Tibial artery (tissue), 4 donors: ENCODE results near the gene POTEH.
"Not testable (repeated sequence)": the region's sequence is repeated elsewhere in the genome, so short reads cannot be mapped to it uniquely, and the experiment has no call there.

Experiments used
- DNase-seq, 2 donors: peaks; one replicate each; pipeline ENCODE4 v3.0.0-alpha.2; 2019
- H3K27ac ChIP-seq, 2 donors: fragments of 200-600 bp; sonication (generic) in 1 of 2; 1 replicate in 1 of 2; 2 replicates in 1 of 2; pipeline ENCODE4 v1.5.1; 2018 to 2019; ENCODE audit warnings: mild to moderate bottlenecking in 1 of 2
- H3K27me3 ChIP-seq, 2 donors: fragments of 200-600 bp; sonication (generic) in 1 of 2; one replicate each; pipeline versions ENCODE4 v1.5.1 to v1.6.0; 2016 to 2019
- H3K36me3 ChIP-seq, 3 donors: fragments of 200-600 bp; sonication (generic) in 2 of 3; one replicate each; pipeline ENCODE4 v1.5.1; 2016 to 2019; ENCODE audit warnings: mild to moderate bottlenecking in 2 of 3
- H3K4me1 ChIP-seq, 4 donors: fragments of 200-600 bp; sonication (generic) in 2 of 4; 1 replicate in 3 of 4; 2 replicates in 1 of 4; pipeline ENCODE4 v1.5.1; 2016 to 2019
- H3K4me3 ChIP-seq, 2 donors: fragments of 200-600 bp; sonication (generic) in 1 of 2; 1 replicate in 1 of 2; 2 replicates in 1 of 2; pipeline ENCODE4 v1.5.1; 2018 to 2019; ENCODE audit warnings: mild to moderate bottlenecking in 2 of 2
- H3K9me3 ChIP-seq, 3 donors: fragments of 200-600 bp; sonication (generic) in 1 of 3; one replicate each; pipeline ENCODE4 v1.5.1; 2016 to 2019
- intact Hi-C: fragments of 100-400 bp; cut with DNase I; formaldehyde crosslinking; loops from one replicate; pipeline ENCODE4 v1.15.0; 2023; ENCODE audit warnings: low total_unique reads

Gene POTEH

DNA sequence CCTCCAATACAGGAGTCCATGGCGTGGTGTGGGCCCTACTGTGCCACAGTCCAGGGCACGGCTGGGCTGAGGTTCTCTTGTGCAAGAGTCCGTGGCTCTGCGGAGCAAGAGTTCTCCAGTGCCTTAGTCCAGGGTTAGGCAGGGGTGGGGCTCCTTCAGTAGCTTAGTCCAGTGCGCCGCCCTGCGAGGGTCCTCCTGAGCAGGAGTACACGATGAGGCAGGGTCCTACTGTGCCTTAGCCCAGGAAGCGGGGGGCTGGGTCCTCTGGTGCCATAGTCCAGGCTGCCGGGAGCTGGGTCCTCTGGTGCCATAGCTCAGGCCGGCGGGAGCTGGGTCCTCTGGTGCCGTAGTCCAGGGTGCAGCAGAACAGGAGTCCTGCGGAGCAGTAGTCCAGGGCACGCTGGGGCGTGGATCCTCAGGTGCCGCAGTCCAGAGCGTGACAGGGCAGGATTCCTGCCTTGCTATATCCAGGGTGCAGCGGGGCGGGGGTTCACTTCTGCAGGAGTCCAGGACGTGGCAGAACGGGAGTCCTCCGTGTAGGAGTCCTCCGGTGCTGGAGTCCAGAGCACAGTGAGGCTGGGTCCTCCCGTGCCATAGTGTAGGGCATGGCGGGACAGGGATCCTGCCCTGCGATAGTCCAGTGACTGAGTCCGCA is 69.7 kb downstream of the POTEH start:
- H3K4me3 ChIP-seq, H3K27me3 ChIP-seq, H3K27ac ChIP-seq, H3K36me3 ChIP-seq, H3K9me3 ChIP-seq, H3K4me1 ChIP-seq, intact Hi-C loops: not testable (repeated sequence)
- peak in 1 of 2 donors; percentile 24 for DNase-seq

DNA sequence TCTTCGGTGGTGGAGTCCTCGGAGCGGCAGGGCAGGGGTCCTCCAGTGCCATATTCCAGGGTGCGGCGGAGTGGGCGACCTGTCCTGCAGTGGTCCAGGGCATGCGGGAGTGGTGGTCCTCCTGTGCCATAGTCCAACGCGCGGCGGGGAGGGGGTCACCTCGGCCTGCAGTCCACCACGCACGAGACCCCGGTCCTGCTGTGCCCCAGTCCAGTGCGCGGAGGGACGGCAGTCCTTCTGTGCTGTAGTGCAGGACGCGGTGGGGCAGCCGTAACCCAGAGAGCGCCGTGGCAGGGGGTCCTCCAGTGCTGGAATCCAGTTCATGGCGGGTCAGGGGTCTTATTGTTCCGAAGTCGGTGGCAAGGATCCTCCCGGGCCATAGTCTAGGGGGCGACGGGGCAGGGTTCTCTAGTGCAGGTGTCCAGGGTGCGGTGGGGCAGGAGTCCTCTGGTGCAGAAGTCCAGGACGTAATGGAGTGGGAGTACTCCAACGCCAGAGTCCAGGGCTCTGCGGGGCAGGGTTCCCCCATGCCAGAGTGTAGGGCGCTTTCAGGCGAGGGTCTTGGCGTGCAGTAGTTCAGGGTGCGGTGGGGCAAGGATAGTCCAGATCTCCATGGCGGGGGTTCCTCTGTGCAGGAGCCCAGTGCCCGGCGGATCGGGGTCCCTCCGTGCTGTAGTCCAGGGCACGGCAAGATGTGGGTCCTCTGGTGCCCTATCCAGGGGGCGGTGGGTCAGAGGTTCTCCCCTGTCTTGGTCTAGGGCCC is 70.7 kb downstream of the POTEH start:
- H3K4me3 ChIP-seq, H3K36me3 ChIP-seq, H3K4me1 ChIP-seq, H3K9me3 ChIP-seq, H3K27ac ChIP-seq, intact Hi-C loops, H3K27me3 ChIP-seq: not testable (repeated sequence)
- DNase-seq: peak in 1 of 2 donors; percentile 51

DNA sequence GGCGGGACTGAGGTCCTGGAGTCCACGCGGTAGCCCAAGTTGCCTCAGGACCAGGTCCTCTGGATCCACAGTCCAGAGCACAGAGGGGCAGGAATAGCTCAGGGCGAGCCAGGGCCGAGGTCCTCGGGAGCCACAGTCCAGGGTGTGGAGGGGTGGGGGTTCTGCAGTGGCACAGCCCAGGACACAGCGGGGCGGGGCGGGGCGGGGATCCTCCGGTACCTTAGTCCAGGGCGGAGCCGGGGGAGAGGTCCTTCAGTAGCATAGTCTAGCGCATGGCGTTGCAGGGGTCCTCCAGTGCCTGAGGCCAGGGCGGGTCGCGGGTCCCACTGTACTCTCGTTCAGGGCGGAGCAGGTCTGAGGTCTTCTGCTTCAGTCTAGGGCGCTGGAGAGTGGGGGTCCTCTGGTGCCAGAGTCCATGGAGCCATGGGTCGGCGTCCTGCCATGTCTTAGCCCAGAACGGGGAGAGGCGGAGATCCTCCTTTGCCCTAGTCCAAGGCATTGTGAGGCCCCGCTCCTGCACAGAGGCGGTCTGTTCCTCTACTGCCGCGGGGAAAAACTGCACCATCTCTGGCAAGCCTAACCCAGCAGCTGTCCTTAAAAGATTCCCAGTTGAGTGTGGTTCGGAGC is 71.4 kb downstream of the POTEH start:
- H3K9me3 ChIP-seq, H3K4me3 ChIP-seq, H3K27ac ChIP-seq, H3K4me1 ChIP-seq, H3K27me3 ChIP-seq, intact Hi-C loops, H3K36me3 ChIP-seq: not testable (repeated sequence)
- peak in 1 of 2 donors; percentile 67 for DNase-seq

DNA sequence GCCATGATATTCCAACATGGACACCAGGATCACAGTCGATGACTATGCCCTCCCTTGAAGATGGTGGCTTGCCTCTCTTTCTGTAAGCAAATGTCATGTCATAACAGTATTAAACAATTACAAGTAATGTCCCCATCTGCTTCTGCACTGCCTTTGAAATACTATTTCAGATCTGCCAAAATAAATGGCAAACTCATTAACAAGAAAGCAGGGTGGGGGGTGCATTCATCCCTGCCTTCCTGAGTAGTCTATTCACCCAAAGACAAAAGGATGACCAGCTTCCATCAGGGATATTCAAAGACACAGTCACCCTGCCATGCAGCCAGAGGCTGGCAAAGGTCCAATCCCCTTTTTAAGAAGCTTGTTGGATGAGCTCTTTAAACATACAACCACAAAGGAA is 73.7 kb downstream of the POTEH start:
- H3K4me1 ChIP-seq, H3K4me3 ChIP-seq, H3K36me3 ChIP-seq, H3K9me3 ChIP-seq, H3K27ac ChIP-seq, intact Hi-C loops, H3K27me3 ChIP-seq, DNase-seq: not testable (repeated sequence)
